Stimulated activated CD8-positive, alpha-beta memory T cell treated with anti-CD3 and anti-CD28 coated beads, Interleukin-15, amount 100 ng/mL, for 1 hour (primary cell): ENCODE results near the gene LAYN.

Experiments used
- DNase-seq: peaks from one replicate; pipeline ENCODE4 v3.0.0-alpha.2; 2020; ENCODE audit warnings: low read depth

Gene LAYN

GRCh38 chr11:111540114-111540936 lies at the start of gene LAYN:
Gene LAYN (plus strand): TSS chr11:111540720. CDS start chr11:111540844, 124 bp downstream.
- DNase-seq = no peak

GRCh38 chr11:111494040-111494439 lies 46.5 kb upstream of the LAYN start:
- DNase-seq = no peak

GRCh38 chr11:111499483-111499882 lies 41.0 kb upstream of the LAYN start:
- no peak for DNase-seq

- DNase-seq = no peak
Measured at GRCh38 chr11:111500481-111500880, 40.0 kb upstream of the LAYN start.

GRCh38 chr11:111502611-111503010 lies 37.9 kb upstream of the LAYN start:
- no peak for DNase-seq

- no peak for DNase-seq
Measured at GRCh38 chr11:111510311-111510710, 30.2 kb upstream of the LAYN start.

- no peak for DNase-seq
Measured at GRCh38 chr11:111512296-111513239, 28.0 kb upstream of the LAYN start, which contains the start of gene BTG4. Gene BTG4 (minus strand): TSS chr11:111512386. CDS start chr11:111498776, 13,610 bp downstream.

GRCh38 chr11:111513240-111513605 lies 27.3 kb upstream of the LAYN start:
- DNase-seq = no peak

- DNase-seq = no peak
Measured at GRCh38 chr11:111514216-111515031, 26.1 kb upstream of the LAYN start, which contains the start of gene HOATZ. Gene HOATZ (plus strand): TSS chr11:111514778. CDS start chr11:111514785, 7 bp downstream.

- no peak for DNase-seq
Measured at GRCh38 chr11:111515591-111515990, 24.9 kb upstream of the LAYN start.

GRCh38 chr11:111518668-111519067 lies 21.9 kb upstream of the LAYN start:
- DNase-seq = no peak

GRCh38 chr11:111520560-111520959 lies 20.0 kb upstream of the LAYN start:
- DNase-seq = no peak

GRCh38 chr11:111521135-111521534 lies 19.4 kb upstream of the LAYN start:
- DNase-seq = no peak

GRCh38 chr11:111522426-111522825 lies 18.1 kb upstream of the LAYN start:
- no peak for DNase-seq

GRCh38 chr11:111523343-111523742 lies 17.2 kb upstream of the LAYN start:
- DNase-seq = no peak

GRCh38 chr11:111524056-111524455 lies 16.5 kb upstream of the LAYN start:
- DNase-seq = no peak

GRCh38 chr11:111525456-111525855 lies 15.1 kb upstream of the LAYN start:
- no peak for DNase-seq

- DNase-seq = no peak
Measured at GRCh38 chr11:111526501-111526900, 14.0 kb upstream of the LAYN start.

GRCh38 chr11:111527279-111527678 lies 13.2 kb upstream of the LAYN start:
- no peak for DNase-seq

GRCh38 chr11:111528557-111528956 lies 12.0 kb upstream of the LAYN start:
- DNase-seq = no peak

GRCh38 chr11:111530091-111530490 lies 10.4 kb upstream of the LAYN start:
- DNase-seq = no peak

GRCh38 chr11:111531136-111531535 lies 9.4 kb upstream of the LAYN start:
- DNase-seq = no peak
